Activated CD8-positive, alpha-beta T cell treated with anti-CD3 and anti-CD28 coated beads, Interleukin-2, amount 10 ng/mL, durations not matched to agents 7 days and 5 days (primary cell): ENCODE measurements around the gene DRAXIN. TPM values are rescaled to one million over a fixed set of nuclear protein-coding genes. Genes with fewer than 3 reads are reported as not detected.

ENCODE experiments used
- ATAC-seq: fragments of 150-1000 bp; cut with Tn5 transposase; one replicate; pipeline ENCODE4 v1.10.0; 2021; ENCODE audit warnings: moderate library complexity
- CTCF ChIA-PET: fragments of 350-600 bp; sonication (Branson Sonifier 250); formaldehyde crosslinking; loops from one replicate; lab custom pipeline; 2021; ENCODE audit warnings: antibody characterized with exemption; lab: Charles Lee
- POLR2A ChIA-PET: fragments of 350-600 bp; sonication (Branson Sonifier 250); formaldehyde crosslinking; loops from one replicate; lab custom pipeline; 2021; ENCODE audit warnings: antibody characterized with exemption; lab: Charles Lee
- DNase-seq: peaks from one replicate; pipeline ENCODE4 v3.0.0-alpha.2; 2020
- H3K27ac Mint-ChIP-seq: one replicate; pipeline ENCODE4 v1.8.0; 2021; ENCODE audit warnings: mild to moderate bottlenecking, mixed read lengths
- H3K27me3 Mint-ChIP-seq: one replicate; pipeline ENCODE4 v1.8.0; 2021; ENCODE audit warnings: low read depth, mixed read lengths
- H3K36me3 Mint-ChIP-seq: one replicate; pipeline ENCODE4 v1.8.0; 2021; ENCODE audit warnings: low read depth, mixed read lengths
- H3K4me1 Mint-ChIP-seq: one replicate; pipeline ENCODE4 v1.8.0; 2021; ENCODE audit warnings: low read depth, mixed read lengths
- H3K4me3 Mint-ChIP-seq: one replicate; pipeline ENCODE4 v1.8.0; 2021; ENCODE audit warnings: mild to moderate bottlenecking, mixed read lengths
- H3K9me3 Mint-ChIP-seq: one replicate; pipeline ENCODE4 v1.8.0; 2022; ENCODE audit warnings: mixed read lengths; ENCODE audit not compliant: insufficient read depth
- total RNA-seq, 2 experiments: library from RNA; stranded (reverse); gene quantifications; one replicate each; pipeline ENCODE4 v1.2.3, GENCODE V29; 2021

DRAXIN gene
- total RNA-seq, 2 experiments from 2014 or later, result 7.1 to 7.7 TPM

- ChIA-PET POLR2A (interaction anchor here (1.1 to 1.6 kb wide), 3 partner anchors 12 to 169 kb away, joined by 3 to 5 read pairs (median 5); partner anchors contain the start of gene FBXO6), CTCF (interaction anchor here (1.2 to 4.1 kb wide), 5 partner anchors 19 to 88 kb away, joined by 3 to 23 read pairs (median 5); partner anchors contain the start of genes CLCN6 and FBXO6)
- peaks cover 57% of the 10 kb centered on the region for H3K36me3 Mint-ChIP-seq
- peaks cover 76% of the 10 kb centered on the region for H3K4me1 Mint-ChIP-seq
- peaks cover 5% of the 10 kb centered on the region for H3K27me3 Mint-ChIP-seq
- H3K27ac Mint-ChIP-seq, result no peak overlapping the region
- ATAC-seq, result no peak
- no peaks in the 10 kb centered on the region for H3K9me3 Mint-ChIP-seq
- H3K4me3 Mint-ChIP-seq, result no peak overlapping the region
- no peak for DNase-seq
Measured at GRCh38 chr1:11738783-11739182, 47.3 kb downstream of the DRAXIN start.

- ChIA-PET POLR2A (interaction anchor here (1.0 to 1.7 kb wide), 4 partner anchors 14 to 479 kb away, joined by 3 to 12 read pairs (median 3); no protein-coding TSS in a partner anchor), CTCF (interaction anchor here (1.1 to 1.8 kb wide), 7 partner anchors 9 to 90 kb away, joined by 3 to 8 read pairs (median 5); partner anchors contain the start of genes CLCN6 and FBXO6)
- peaks cover 5% of the 10 kb centered on the region for H3K27me3 Mint-ChIP-seq
- no peaks in the 10 kb centered on the region for H3K9me3 Mint-ChIP-seq
- DNase-seq (peak; percentile 80), ATAC-seq (peak; percentile 40)
- peak overlapping the region; percentile 65 for H3K4me3 Mint-ChIP-seq
- H3K4me1 Mint-ChIP-seq, result peaks cover 77% of the 10 kb centered on the region
- H3K36me3 Mint-ChIP-seq, result peaks cover 64% of the 10 kb centered on the region
- H3K27ac Mint-ChIP-seq, result peak overlapping the region; percentile 83
Measured at GRCh38 chr1:11740258-11741192, 49.0 kb downstream of the DRAXIN start.

DNA sequence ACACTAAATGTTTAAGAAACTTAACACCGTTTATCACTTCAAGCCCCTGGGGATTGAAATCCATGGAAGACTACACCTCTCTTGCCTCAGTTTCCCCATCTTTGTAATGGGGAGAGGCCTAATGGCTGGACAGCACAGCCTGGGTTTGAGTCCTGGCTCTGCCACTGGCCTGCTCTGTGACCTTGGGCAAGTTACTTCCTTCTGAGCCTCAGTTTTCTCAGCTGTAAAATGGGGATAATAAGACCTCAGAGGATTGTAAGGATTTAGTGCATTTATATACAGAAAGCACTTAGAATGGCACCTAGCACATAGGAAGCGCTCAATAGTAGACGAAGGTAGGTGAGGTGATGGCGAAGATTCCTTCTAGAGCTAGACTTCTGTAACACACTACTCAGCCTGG, 50.0 kb downstream of the DRAXIN start:
- Mint-ChIP-seq H3K36me3 (peaks cover 71% of the 10 kb centered on the region), H3K27ac (peak overlapping the region; percentile 83), H3K4me1 (peaks cover 79% of the 10 kb centered on the region), H3K9me3 (no peaks in the 10 kb centered on the region), H3K27me3 (peaks cover 5% of the 10 kb centered on the region), H3K4me3 (peak overlapping the region; percentile 65)
- CTCF ChIA-PET, result interaction anchor here (0.6 to 1.8 kb wide), 3 partner anchors 21 to 91 kb away, joined by 3 to 8 read pairs (median 3); partner anchors contain the start of gene FBXO6
- POLR2A ChIA-PET, result interaction anchor here (1.0 to 1.1 kb wide), 2 partner anchors 23 to 167 kb away, joined by 3 read pairs; no protein-coding TSS in a partner anchor
- ATAC-seq (no peak), DNase-seq (no peak)

DNA sequence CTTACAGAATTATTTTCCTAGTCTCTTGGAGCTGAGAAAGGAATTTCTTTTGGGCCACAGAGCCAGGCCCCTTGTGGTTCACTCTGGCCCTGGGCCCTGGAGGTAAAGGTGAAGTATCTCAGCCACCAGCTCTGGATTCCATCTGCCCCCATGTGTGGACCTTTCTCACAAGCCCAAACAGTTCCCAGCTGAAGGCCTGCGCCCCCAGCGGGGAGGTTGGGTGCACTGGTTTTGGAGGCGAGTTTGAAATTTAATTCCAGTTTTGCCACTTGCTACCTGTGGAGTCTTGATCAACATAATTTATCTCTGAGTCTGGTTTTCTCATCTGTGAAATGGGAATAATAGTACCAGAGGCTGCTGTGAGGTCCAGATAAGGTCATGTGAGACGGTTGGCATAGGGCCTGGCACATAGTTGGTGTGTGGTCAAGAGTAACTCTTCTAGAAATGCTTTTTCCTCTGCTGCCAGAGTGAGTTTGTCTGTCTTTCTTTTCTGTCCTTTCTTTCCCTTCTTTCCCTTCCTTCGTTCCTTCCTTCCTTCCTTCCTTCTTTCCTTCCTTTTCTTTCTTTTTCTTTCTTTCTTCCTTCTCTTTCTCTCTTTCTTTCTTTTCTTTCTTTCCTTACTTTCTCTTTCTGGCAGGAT, 50.5 kb downstream of the DRAXIN start:
- Mint-ChIP-seq H3K27me3 (peaks cover 5% of the 10 kb centered on the region), H3K9me3 (no peaks in the 10 kb centered on the region), H3K4me1 (peaks cover 79% of the 10 kb centered on the region), H3K27ac (peak overlapping the region; percentile 54), H3K4me3 (no peak overlapping the region), H3K36me3 (peaks cover 75% of the 10 kb centered on the region)
- DNase-seq (no peak), ATAC-seq (no peak)
- ChIA-PET POLR2A (interaction anchor here (1.0 to 1.1 kb wide), 2 partner anchors 23 to 167 kb away, joined by 3 read pairs; no protein-coding TSS in a partner anchor), CTCF (interaction anchor here (0.6 to 2.1 kb wide), 4 partner anchors 21 to 92 kb away, joined by 3 to 8 read pairs (median 6); partner anchors contain the start of gene FBXO6)

GRCh38 chr1:11744287-11744686, 52.8 kb downstream of the DRAXIN start:
- CTCF ChIA-PET, result interaction anchor here (1.0 to 2.1 kb wide), 2 partner anchors 25 to 93 kb away, joined by 5 to 8 read pairs; no protein-coding TSS in a partner anchor
- POLR2A ChIA-PET, result no interaction called here
- no peak for ATAC-seq
- peaks cover 74% of the 10 kb centered on the region for H3K4me1 Mint-ChIP-seq
- no peak overlapping the region for H3K27ac Mint-ChIP-seq
- DNase-seq, result no peak
- H3K4me3 Mint-ChIP-seq, result no peak overlapping the region
- H3K9me3 Mint-ChIP-seq, result no peaks in the 10 kb centered on the region
- peaks cover 5% of the 10 kb centered on the region for H3K27me3 Mint-ChIP-seq
- H3K36me3 Mint-ChIP-seq, result peaks cover 72% of the 10 kb centered on the region

DNA sequence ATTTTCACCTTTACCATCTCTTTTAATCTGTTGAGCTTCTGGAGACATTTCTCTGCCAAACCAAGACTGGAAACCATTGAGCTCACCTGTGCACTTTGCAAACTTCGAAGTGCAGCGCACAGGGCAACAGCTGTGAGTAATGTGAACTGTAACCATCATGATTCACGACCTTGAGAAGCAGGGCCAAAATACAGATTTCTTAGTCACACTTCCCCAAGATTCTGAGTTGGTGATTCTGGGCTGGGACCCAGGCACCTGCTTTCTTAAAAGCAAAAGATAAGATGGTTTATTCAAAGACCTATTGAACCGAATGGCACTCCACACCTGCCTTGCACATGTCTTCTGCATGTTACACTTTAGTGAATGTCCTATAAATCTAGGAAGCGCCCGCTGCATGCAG, 54.6 kb downstream of the DRAXIN start:
- DNase-seq, result no peak
- CTCF ChIA-PET, result no interaction called here
- ATAC-seq, result no peak
- Mint-ChIP-seq H3K4me1 (peaks cover 58% of the 10 kb centered on the region), H3K36me3 (peaks cover 69% of the 10 kb centered on the region), H3K27ac (no peak overlapping the region), H3K9me3 (no peaks in the 10 kb centered on the region), H3K27me3 (peaks cover 5% of the 10 kb centered on the region), H3K4me3 (no peak overlapping the region)
- POLR2A ChIA-PET, result no interaction called here

DNA sequence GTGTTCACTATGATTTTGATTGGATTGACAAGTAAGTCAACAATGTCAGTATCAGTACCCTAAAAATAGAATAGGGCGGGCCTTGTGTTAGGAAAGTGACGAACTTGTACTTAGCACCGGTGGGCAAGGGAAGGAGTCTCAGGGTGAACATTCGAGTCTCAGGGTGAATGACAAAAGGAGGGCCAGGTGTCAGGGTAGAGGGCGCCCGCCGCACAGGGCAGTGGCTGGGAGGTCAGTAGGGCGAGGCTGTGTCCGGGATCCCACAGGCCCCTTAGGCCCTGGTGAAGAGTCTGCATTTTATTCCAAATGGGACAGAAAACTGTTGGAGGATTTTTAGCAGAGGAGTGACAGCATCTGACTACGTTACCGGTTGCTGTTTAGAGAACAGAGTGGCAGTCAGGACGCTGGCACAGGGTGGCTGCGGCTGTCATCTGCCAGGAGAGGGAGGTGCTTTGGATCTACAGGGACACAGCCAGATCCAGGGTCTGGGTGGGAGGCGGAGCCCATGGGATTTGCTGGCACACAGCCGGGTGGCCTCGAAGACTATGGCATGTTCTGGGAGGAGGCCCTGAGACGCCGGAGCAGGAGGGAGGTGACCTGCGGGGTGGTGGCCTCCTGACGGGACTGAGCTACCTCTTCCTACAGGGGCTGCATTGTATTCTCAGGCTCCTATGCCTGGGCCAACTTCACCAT, 55.4 kb downstream of the DRAXIN start:
- H3K9me3 Mint-ChIP-seq, result no peaks in the 10 kb centered on the region
- H3K27ac Mint-ChIP-seq, result no peak overlapping the region
- peaks cover 61% of the 10 kb centered on the region for H3K36me3 Mint-ChIP-seq
- no peak overlapping the region for H3K4me3 Mint-ChIP-seq
- POLR2A ChIA-PET, result no interaction called here
- no peak for ATAC-seq
- CTCF ChIA-PET, result no interaction called here
- H3K4me1 Mint-ChIP-seq, result peaks cover 50% of the 10 kb centered on the region
- no peak for DNase-seq
- peaks cover 5% of the 10 kb centered on the region for H3K27me3 Mint-ChIP-seq

DNA sequence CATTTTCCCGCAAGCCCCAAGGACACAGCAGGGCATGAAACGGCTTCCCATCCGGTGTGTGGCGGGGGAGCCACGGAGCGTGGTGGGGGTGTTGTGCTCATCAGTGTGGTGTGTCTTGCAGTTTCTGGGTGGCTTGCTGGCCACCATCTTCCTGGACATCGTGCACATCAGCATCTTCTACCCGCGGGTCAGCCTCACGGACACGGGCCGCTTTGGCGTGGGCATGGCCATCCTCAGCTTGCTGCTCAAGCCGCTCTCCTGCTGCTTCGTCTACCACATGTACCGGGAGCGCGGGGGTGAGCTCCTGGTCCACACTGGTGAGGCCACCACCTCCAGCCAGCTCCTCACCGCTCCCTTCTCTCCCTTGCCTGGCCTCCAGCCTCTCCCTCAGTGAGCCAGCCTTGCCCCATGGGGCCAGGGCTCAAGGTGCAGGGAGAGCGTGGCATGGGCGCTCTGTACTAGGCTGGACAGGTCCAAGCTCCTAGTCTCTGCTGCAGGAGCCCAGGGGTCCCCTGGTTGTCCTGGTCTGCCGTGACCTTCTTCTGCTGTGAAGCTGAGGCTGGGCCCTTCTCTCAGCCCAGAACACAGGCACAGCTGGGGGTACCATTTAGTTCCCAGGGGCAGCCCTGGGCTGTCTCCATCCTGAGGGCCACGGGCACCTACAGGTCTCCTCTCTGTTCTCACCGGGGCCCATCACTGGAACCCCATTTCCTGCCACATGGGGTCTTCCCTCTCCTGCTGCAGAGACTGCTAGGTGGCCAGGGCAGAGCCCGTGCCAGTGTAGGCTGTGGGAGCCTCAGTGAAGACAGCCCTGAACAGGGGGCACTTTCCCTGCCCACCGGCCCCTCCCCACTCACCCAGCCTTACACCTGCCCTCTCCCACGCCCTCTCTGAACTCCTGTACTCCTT, 57.0 kb downstream of the DRAXIN start:
- H3K27me3 Mint-ChIP-seq, result no peaks in the 10 kb centered on the region
- DNase-seq (no peak), ATAC-seq (peak; percentile 59)
- peaks cover 47% of the 10 kb centered on the region for H3K4me1 Mint-ChIP-seq
- H3K9me3 Mint-ChIP-seq, result no peaks in the 10 kb centered on the region
- CTCF ChIA-PET, result interaction anchor here (0.8 to 2.5 kb wide), 9 partner anchors 12 to 371 kb away, joined by 3 to 10 read pairs (median 3); partner anchors contain the start of gene FBXO6
- POLR2A ChIA-PET, result interaction anchor here (0.6 to 1.3 kb wide), 2 partner anchors 85 to 312 kb away, joined by 3 to 4 read pairs; partner anchors contain the start of gene FBXO6
- peaks cover 48% of the 10 kb centered on the region for H3K36me3 Mint-ChIP-seq
- H3K27ac Mint-ChIP-seq, result peak overlapping the region; percentile 88
- H3K4me3 Mint-ChIP-seq, result peak overlapping the region; percentile 20

- Mint-ChIP-seq H3K4me3 (peak overlapping the region; percentile 20), H3K9me3 (no peaks in the 10 kb centered on the region), H3K4me1 (peaks cover 47% of the 10 kb centered on the region), H3K36me3 (peaks cover 46% of the 10 kb centered on the region), H3K27me3 (no peaks in the 10 kb centered on the region), H3K27ac (peak overlapping the region; percentile 88)
- POLR2A ChIA-PET, result interaction anchor here (0.6 to 1.3 kb wide), 2 partner anchors 85 to 313 kb away, joined by 3 to 4 read pairs; partner anchors contain the start of gene FBXO6
- ATAC-seq (peak; percentile 96), DNase-seq (peak; percentile 84)
- CTCF ChIA-PET, result interaction anchor here (1.0 to 2.5 kb wide), 9 partner anchors 9 to 371 kb away, joined by 3 to 10 read pairs (median 4); partner anchors contain the start of gene FBXO6
Measured at GRCh38 chr1:11749203-11749689, 57.7 kb downstream of the DRAXIN start.

DNA sequence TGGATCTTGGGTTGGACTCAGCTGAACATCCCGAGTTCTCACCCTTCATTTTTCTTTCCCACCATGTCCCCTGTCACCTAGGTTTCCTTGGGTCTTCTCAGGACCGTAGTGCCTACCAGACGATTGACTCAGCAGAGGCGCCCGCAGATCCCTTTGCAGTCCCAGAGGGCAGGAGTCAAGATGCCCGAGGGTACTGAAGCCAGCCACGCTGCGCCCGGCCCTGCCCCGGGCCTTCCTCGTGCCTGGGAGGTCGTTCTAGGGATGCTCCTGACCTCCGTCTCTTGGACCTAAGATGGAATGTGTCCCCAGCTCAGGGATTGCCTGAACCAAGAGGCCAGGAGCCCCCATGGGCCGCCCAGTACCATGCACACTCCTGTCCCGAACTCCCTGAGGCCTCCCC, 58.5 kb downstream of the DRAXIN start:
- POLR2A ChIA-PET, result interaction anchor here (1.5 kb wide), 1 partner anchor 12 kb away, joined by 3 read pairs; no protein-coding TSS in a partner anchor
- DNase-seq, result no peak
- no peak overlapping the region for H3K4me3 Mint-ChIP-seq
- no peaks in the 10 kb centered on the region for H3K9me3 Mint-ChIP-seq
- peaks cover 42% of the 10 kb centered on the region for H3K36me3 Mint-ChIP-seq
- ATAC-seq, result no peak
- no peaks in the 10 kb centered on the region for H3K27me3 Mint-ChIP-seq
- CTCF ChIA-PET, result interaction anchor here (1.3 to 2.5 kb wide), 6 partner anchors 10 to 99 kb away, joined by 3 to 10 read pairs (median 7); partner anchors contain the start of gene FBXO6
- peaks cover 43% of the 10 kb centered on the region for H3K4me1 Mint-ChIP-seq
- no peak overlapping the region for H3K27ac Mint-ChIP-seq
